ENCODE measurements around the gene TTC28. TPM values are rescaled to one million over a fixed set of nuclear protein-coding genes. Genes with fewer than 3 reads are reported as not detected.

Gene TTC28
- total RNA-seq, 5 donors from 2014 or later (not counting 1 experiment from before 2014, with no cell fraction given) = 2.3 to 7.8 (median 3.0) TPM

- Histone ChIP-seq H3K4me1 (ENCODE audit: control insufficient read depth in 1 of 2, extremely low read depth in 1 of 2, insufficient read depth in 2 of 2, low read length in 2 of 2) (no peaks in the 10 kb centered on the region), H3K4me3 (ENCODE audit: control insufficient read depth in 1 of 2, extremely low read depth in 1 of 2, low read length in 1 of 2) (no peak overlapping the region), H3K36me3 (ENCODE audit: control insufficient read depth in 2 of 2, extremely low read depth in 1 of 2, insufficient read depth in 1 of 2, low read length in 1 of 2) (no peaks in the 10 kb centered on the region), H3K9me3 (no peaks in the 10 kb centered on the region), H3K27ac (ENCODE audit: low read length) (no peak overlapping the region), H3K27me3 (replicated peaks in 1 of 2; ENCODE audit: control insufficient read depth in 2 of 2, extremely low read depth in 1 of 2, insufficient read depth in 2 of 2, low read length in 1 of 2) (no peaks in the 10 kb centered on the region)
- Mint-ChIP-seq H3K36me3 (no peaks in the 10 kb centered on the region), H3K27ac (no peak overlapping the region), H3K9me3 (no peaks in the 10 kb centered on the region), H3K4me3 (no peak overlapping the region), H3K27me3 (peaks cover 0 to 10% of the 10 kb centered on the region in 2 donors), H3K4me1 (no peaks in the 10 kb centered on the region)
- DNase-seq = no peak
- CTCF ChIA-PET = no interaction called here
- WGBS (ENCODE audit: insufficient coverage) = no CpG with 5 or more reads among the region's 2 CpGs
- POLR2A ChIA-PET = no interaction called here
- ATAC-seq (replicated peaks in 1 of 4) = no peak
Observed at GRCh38 chr22:28250036-28250695, 429.5 kb downstream of the TTC28 start.

GRCh38 chr22:28249402-28249801, 430.2 kb downstream of the TTC28 start:
- Mint-ChIP-seq H3K36me3 (no peaks in the 10 kb centered on the region), H3K4me3 (no peak overlapping the region), H3K4me1 (no peaks in the 10 kb centered on the region), H3K27ac (no peak overlapping the region), H3K27me3 (peaks cover 0 to 6% of the 10 kb centered on the region in 2 donors), H3K9me3 (no peaks in the 10 kb centered on the region)
- no peak overlapping the region for H3K4me3 ChIP-seq (ENCODE audit: control insufficient read depth in 1 of 2, extremely low read depth in 1 of 2, low read length in 1 of 2)
- H3K27me3 ChIP-seq (replicated peaks in 1 of 2; ENCODE audit: control insufficient read depth in 2 of 2, extremely low read depth in 1 of 2, insufficient read depth in 2 of 2, low read length in 1 of 2) = no peaks in the 10 kb centered on the region
- ChIA-PET POLR2A (no interaction called here), CTCF (no interaction called here)
- no peak for DNase-seq
- H3K9me3 ChIP-seq = no peaks in the 10 kb centered on the region
- H3K36me3 ChIP-seq (ENCODE audit: control insufficient read depth in 2 of 2, extremely low read depth in 1 of 2, insufficient read depth in 1 of 2, low read length in 1 of 2) = no peaks in the 10 kb centered on the region
- WGBS (ENCODE audit: insufficient coverage) = no CpG with 5 or more reads among the region's 2 CpGs
- no peak overlapping the region for H3K27ac ChIP-seq (ENCODE audit: low read length)
- ATAC-seq (replicated peaks in 1 of 4) = no peak
- H3K4me1 ChIP-seq (ENCODE audit: control insufficient read depth in 1 of 2, extremely low read depth in 1 of 2, insufficient read depth in 2 of 2, low read length in 2 of 2) = no peaks in the 10 kb centered on the region

- ChIA-PET POLR2A (no interaction called here), CTCF (no interaction called here)
- Mint-ChIP-seq H3K27me3 (peaks cover 0 to 7% of the 10 kb centered on the region in 2 donors), H3K36me3 (no peaks in the 10 kb centered on the region), H3K4me3 (no peak overlapping the region), H3K27ac (no peak overlapping the region), H3K9me3 (no peaks in the 10 kb centered on the region), H3K4me1 (no peaks in the 10 kb centered on the region)
- Histone ChIP-seq H3K4me1 (ENCODE audit: control insufficient read depth in 1 of 2, extremely low read depth in 1 of 2, insufficient read depth in 2 of 2, low read length in 2 of 2) (no peaks in the 10 kb centered on the region), H3K27ac (ENCODE audit: low read length) (no peak overlapping the region), H3K4me3 (ENCODE audit: control insufficient read depth in 1 of 2, extremely low read depth in 1 of 2, low read length in 1 of 2) (no peak overlapping the region), H3K36me3 (ENCODE audit: control insufficient read depth in 2 of 2, extremely low read depth in 1 of 2, insufficient read depth in 1 of 2, low read length in 1 of 2) (no peaks in the 10 kb centered on the region), H3K27me3 (replicated peaks in 1 of 2; ENCODE audit: control insufficient read depth in 2 of 2, extremely low read depth in 1 of 2, insufficient read depth in 2 of 2, low read length in 1 of 2) (no peaks in the 10 kb centered on the region), H3K9me3 (no peaks in the 10 kb centered on the region)
- DNase-seq = no peak
- ATAC-seq (replicated peaks in 1 of 4) = no peak
Observed at GRCh38 chr22:28247667-28248363, 431.8 kb downstream of the TTC28 start.

- Histone ChIP-seq H3K27me3 (replicated peaks in 1 of 2; ENCODE audit: control insufficient read depth in 2 of 2, extremely low read depth in 1 of 2, insufficient read depth in 2 of 2, low read length in 1 of 2) (no peaks in the 10 kb centered on the region), H3K36me3 (ENCODE audit: control insufficient read depth in 2 of 2, extremely low read depth in 1 of 2, insufficient read depth in 1 of 2, low read length in 1 of 2) (no peaks in the 10 kb centered on the region), H3K4me3 (ENCODE audit: control insufficient read depth in 1 of 2, extremely low read depth in 1 of 2, low read length in 1 of 2) (no peak overlapping the region), H3K9me3 (no peaks in the 10 kb centered on the region), H3K4me1 (ENCODE audit: control insufficient read depth in 1 of 2, extremely low read depth in 1 of 2, insufficient read depth in 2 of 2, low read length in 2 of 2) (no peaks in the 10 kb centered on the region), H3K27ac (ENCODE audit: low read length) (no peak overlapping the region)
- Mint-ChIP-seq H3K27me3 (peaks cover 0 to 7% of the 10 kb centered on the region in 2 donors), H3K4me3 (no peak overlapping the region), H3K9me3 (no peaks in the 10 kb centered on the region), H3K36me3 (no peaks in the 10 kb centered on the region), H3K27ac (no peak overlapping the region), H3K4me1 (no peaks in the 10 kb centered on the region)
- ATAC-seq (replicated peaks in 1 of 4) = no peak
- WGBS (ENCODE audit: insufficient coverage) = 71% methylated on average over 2 of the region's 5 CpGs
- POLR2A ChIA-PET = no interaction called here
- no peak for DNase-seq
- CTCF ChIA-PET = no interaction called here
Observed at GRCh38 chr22:28247136-28247535, 432.5 kb downstream of the TTC28 start.

GRCh38 chr22:28246397-28246796, 433.2 kb downstream of the TTC28 start:
- H3K27ac Mint-ChIP-seq = no peak overlapping the region
- H3K9me3 ChIP-seq = no peaks in the 10 kb centered on the region
- no peaks in the 10 kb centered on the region for H3K4me1 Mint-ChIP-seq
- no peak overlapping the region for H3K4me3 ChIP-seq (ENCODE audit: control insufficient read depth in 1 of 2, extremely low read depth in 1 of 2, low read length in 1 of 2)
- H3K27me3 ChIP-seq (replicated peaks in 1 of 2; ENCODE audit: control insufficient read depth in 2 of 2, extremely low read depth in 1 of 2, insufficient read depth in 2 of 2, low read length in 1 of 2) = no peaks in the 10 kb centered on the region
- H3K9me3 Mint-ChIP-seq = no peaks in the 10 kb centered on the region
- POLR2A ChIA-PET = no interaction called here
- no peak overlapping the region for H3K4me3 Mint-ChIP-seq
- CTCF ChIA-PET = no interaction called here
- H3K27me3 Mint-ChIP-seq = peaks cover 0 to 7% of the 10 kb centered on the region in 2 donors
- H3K36me3 Mint-ChIP-seq = no peaks in the 10 kb centered on the region
- no peaks in the 10 kb centered on the region for H3K36me3 ChIP-seq (ENCODE audit: control insufficient read depth in 2 of 2, extremely low read depth in 1 of 2, insufficient read depth in 1 of 2, low read length in 1 of 2)
- no peak for ATAC-seq (replicated peaks in 1 of 4)
- no CpG with 5 or more reads among the region's 2 CpGs for WGBS (ENCODE audit: insufficient coverage)
- no peak overlapping the region for H3K27ac ChIP-seq (ENCODE audit: low read length)
- no peaks in the 10 kb centered on the region for H3K4me1 ChIP-seq (ENCODE audit: control insufficient read depth in 1 of 2, extremely low read depth in 1 of 2, insufficient read depth in 2 of 2, low read length in 2 of 2)
- DNase-seq = no peak

- POLR2A ChIA-PET = no interaction called here
- peaks cover 0 to 5% of the 10 kb centered on the region in 2 donors for H3K27me3 Mint-ChIP-seq
Observed at GRCh38 chr22:28245579-28246224, 433.9 kb downstream of the TTC28 start.

More at GRCh38 chr22:28245579-28246224, 433.9 kb downstream of the TTC28 start:
- Mint-ChIP-seq H3K9me3 (no peaks in the 10 kb centered on the region), H3K27ac (no peak overlapping the region), H3K4me1 (no peaks in the 10 kb centered on the region), H3K4me3 (no peak overlapping the region), H3K36me3 (no peaks in the 10 kb centered on the region)
- CTCF ChIA-PET = no interaction called here
- ATAC-seq (replicated peaks in 1 of 4) = no peak
- H3K27me3 ChIP-seq (replicated peaks in 1 of 2; ENCODE audit: control insufficient read depth in 2 of 2, extremely low read depth in 1 of 2, insufficient read depth in 2 of 2, low read length in 1 of 2) = no peaks in the 10 kb centered on the region
- WGBS (ENCODE audit: insufficient coverage) = 68% methylated on average over 2 of the region's 5 CpGs
- no peak overlapping the region for H3K27ac ChIP-seq (ENCODE audit: low read length)
- H3K36me3 ChIP-seq (ENCODE audit: control insufficient read depth in 2 of 2, extremely low read depth in 1 of 2, insufficient read depth in 1 of 2, low read length in 1 of 2) = no peaks in the 10 kb centered on the region
- no peak for DNase-seq
- H3K9me3 ChIP-seq = no peaks in the 10 kb centered on the region
- H3K4me3 ChIP-seq (ENCODE audit: control insufficient read depth in 1 of 2, extremely low read depth in 1 of 2, low read length in 1 of 2) = no peak overlapping the region
- no peaks in the 10 kb centered on the region for H3K4me1 ChIP-seq (ENCODE audit: control insufficient read depth in 1 of 2, extremely low read depth in 1 of 2, insufficient read depth in 2 of 2, low read length in 2 of 2)

Measured in T-cell (primary cell).